Epithelial cell of proximal tubule (primary cell): ENCODE results near the gene SENP1. TPM values are rescaled to one million over a fixed set of nuclear protein-coding genes. Genes with fewer than 3 reads are reported as not detected.

Experiments
- DNase-seq: peaks from one replicate; pipeline ENCODE4 v3.0.0-alpha.2; 2011; ENCODE audit warnings: low read depth
- H3K4me3 ChIP-seq: 2 replicates; pipeline ENCODE4 v1.5.1; 2011; ENCODE audit warnings: low read depth, mild to moderate bottlenecking, low read length
- total RNA-seq: library from RNA; depleted of rRNA; stranded (reverse); fragments of >200 nt; gene quantifications from 2 replicates; pipeline ENCODE4 v1.2.3, GENCODE V29; 2015
- TF ChIP-seq, protein P1 (sequence below): conservative IDR thresholded peaks from 2 replicates; pipeline ENCODE4 v1.5.1; 2012; ENCODE audit warnings: low read depth, mild to moderate bottlenecking, low read length

SENP1 gene
- total RNA-seq, 1 donor from 2014 or later, result 10.3 TPM

DNA sequence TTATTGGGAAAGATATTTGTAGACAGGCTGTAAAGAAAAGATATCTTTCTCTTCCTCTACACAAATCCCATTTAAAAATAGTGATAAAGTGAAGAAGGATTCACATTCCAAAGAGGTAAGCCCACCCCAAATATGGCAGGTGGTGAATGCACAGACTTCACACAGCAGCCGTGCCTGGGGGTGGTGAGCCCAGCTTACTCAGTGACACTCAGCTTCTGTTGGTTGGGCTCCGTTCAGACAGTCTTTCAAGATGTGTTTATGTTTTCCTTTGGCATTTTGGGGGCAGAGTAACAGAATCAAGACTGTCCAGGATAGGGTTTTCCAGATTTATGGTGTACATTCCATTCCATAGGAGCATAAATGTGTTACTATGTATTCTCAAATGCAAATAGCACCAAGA, 97.5 kb downstream of the SENP1 start:
- H3K4me3 ChIP-seq, result no peak overlapping the region
- DNase-seq, result no peak
- TF ChIP-seq, protein P1, sequence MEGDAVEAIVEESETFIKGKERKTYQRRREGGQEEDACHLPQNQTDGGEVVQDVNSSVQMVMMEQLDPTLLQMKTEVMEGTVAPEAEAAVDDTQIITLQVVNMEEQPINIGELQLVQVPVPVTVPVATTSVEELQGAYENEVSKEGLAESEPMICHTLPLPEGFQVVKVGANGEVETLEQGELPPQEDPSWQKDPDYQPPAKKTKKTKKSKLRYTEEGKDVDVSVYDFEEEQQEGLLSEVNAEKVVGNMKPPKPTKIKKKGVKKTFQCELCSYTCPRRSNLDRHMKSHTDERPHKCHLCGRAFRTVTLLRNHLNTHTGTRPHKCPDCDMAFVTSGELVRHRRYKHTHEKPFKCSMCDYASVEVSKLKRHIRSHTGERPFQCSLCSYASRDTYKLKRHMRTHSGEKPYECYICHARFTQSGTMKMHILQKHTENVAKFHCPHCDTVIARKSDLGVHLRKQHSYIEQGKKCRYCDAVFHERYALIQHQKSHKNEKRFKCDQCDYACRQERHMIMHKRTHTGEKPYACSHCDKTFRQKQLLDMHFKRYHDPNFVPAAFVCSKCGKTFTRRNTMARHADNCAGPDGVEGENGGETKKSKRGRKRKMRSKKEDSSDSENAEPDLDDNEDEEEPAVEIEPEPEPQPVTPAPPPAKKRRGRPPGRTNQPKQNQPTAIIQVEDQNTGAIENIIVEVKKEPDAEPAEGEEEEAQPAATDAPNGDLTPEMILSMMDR, result no peak

DNA sequence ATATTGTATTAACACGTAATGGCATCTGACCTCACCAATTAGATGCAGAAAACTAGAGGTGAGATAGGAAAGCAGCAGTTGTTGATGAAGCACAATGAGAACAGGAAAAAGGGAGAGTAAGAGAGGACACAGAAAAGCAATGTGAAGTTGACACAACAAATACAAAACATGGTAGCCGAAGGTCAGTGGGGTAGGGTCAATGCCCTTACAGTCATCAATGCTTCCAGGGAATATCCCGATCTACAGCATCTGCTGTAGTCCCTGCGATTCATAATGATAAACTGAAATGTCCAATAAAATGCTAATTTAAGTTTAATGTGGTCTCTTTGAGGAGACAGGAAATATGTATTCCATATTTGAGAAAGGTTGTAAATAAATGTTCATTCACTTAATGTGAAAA, 98.7 kb downstream of the SENP1 start:
- TF ChIP-seq, protein P1, result no peak
- H3K4me3 ChIP-seq, result no peak overlapping the region
- DNase-seq, result no peak

DNA sequence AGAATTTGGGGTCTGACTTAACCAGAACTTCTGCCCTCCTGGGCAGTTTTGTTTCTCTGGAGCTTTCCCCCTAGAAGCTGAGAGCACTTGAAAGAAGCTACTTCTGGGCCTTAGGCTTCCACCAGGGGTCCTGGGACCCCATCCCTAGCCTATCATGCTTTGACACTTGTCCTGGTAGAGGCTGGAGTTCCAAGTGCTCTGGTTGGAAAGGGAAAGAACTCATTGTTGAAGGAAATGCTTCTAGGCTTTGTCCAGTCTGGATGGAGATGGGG, 100.2 kb downstream of the SENP1 start:
- no peak overlapping the region for H3K4me3 ChIP-seq
- DNase-seq, result no peak
- TF ChIP-seq, protein P1, result no peak

DNA sequence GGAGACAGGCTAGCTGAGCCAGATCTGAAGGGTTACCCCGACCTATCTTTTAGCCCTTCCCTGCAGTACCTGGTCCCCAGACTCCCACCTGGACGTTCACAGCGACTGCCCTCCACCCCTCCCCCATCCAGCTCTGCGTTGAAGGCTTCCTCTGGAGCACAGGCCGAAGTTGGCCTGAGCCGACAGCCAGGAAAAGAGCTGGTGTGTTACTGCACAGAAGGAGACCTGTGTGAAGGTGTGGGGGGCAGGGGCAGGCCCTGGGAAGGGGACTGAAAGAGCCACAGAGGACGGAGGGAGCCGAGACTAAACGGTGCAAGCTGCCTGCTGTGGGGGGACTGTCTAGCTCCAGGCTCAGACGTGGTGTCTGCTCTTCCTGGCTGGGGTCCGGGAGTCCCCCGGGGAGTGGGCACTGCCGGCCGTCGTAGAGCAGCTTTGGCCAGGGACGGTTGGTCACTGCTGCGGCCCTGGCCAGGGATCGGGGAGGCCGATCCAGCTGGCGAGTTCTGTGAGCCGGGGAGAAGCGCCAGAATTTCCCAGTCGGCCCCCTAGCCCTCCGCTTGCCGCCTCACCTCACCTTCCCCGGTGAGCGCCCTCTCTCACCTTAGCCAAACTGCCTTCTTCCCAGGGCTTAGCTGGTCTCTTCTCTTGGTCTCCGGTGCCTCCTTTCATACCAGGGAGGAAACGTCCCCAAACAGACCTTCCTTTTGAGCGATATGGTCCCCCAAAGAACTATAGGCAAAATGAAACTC, 100.7 kb downstream of the SENP1 start:
- no peak for DNase-seq
- TF ChIP-seq, protein P1, result no peak
- H3K4me3 ChIP-seq, result no peak overlapping the region

DNA sequence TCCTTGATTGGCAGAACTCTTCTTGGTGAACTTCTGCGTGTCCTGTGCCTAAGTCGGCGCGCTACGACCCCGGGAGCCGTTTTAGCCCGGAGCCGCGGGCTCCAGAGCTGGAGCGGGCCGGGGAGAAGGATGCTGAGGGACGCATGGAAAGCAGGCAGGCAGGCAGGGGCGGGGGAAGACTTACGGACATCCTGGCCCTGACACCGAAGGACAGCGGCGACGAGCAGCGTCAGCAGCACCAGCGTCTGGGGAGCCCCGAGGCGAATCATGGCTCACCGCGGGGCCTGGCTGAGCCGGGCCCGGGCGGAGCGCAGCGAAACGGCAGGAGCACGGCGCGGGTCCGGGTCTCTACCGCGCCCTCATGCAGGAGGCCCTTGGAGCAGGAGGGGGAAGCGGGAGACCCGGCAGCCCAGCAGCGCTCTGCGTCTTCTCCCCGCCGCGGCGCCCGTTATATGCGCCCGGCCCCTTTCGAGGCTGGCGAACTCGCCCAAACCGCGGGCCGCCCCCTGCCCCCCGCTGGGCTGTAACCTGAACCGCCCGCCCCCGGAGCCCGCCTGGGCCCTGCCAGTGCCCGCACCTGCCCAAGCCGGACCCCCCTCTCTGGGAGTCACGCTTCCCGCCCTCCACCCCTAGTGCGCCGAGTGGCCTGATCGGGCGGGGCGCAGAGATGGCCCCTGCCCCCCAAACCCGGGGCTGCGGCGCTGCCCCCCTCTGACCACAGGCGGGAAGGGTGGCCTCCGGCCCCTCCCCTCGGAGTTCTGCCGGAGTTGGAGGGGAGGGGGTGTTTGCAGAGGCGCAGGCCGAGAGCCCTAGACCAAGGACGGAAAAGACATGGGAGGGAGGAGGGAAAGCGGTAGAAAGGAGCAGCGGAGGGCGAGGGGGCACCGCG, 101.6 kb downstream of the SENP1 start, which contains the start of gene COL2A1:
TSS of gene COL2A1 (minus strand) at position 424 of the 889 bp plus-strand sequence. CDS start at position 269, 155 bp downstream.
- TF ChIP-seq, protein P1, result no peak
- H3K4me3 ChIP-seq, result peak within 1 kb of the TSS; percentile 8
- DNase-seq, result no peak

DNA sequence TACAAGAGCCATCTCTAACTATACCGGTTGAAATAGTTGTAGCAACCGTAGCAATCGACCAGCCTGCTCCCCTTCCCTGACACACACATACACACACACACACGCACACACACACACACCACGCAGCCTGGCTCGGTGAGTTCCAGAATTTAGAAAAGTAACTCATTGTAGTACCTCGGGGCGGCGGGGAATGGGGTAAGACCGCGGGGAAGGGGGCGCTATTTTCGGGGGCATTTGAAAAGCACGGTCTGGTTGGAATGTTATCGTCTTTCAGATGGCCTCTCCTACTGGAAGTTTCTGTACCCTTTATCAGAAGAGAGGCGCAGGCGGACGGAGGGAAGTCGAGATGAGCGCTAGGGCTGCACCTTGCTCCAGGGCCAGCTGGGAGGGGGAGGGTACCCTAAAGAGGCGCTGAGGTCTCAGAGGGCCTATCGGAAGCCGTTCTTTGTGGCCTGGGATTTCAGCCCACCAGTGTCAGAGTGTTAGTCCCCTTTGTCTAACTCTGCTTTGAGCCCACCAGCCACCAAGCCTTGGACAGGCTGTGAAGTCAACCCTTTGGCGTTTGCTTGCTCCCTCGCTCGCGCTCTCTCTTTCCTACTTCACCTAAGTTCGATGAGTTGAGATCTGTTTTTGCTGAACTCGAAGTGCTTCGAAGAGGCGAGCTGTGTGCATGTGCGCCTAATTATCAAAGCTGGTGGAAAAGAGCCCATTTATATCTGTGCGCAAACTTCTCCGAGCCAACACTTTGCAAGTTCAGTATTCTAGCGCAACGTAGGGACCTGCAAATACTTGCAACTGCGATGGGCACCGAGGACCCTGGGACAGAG, 102.4 kb downstream of the SENP1 start:
- TF ChIP-seq, protein P1, result no peak
- DNase-seq, result no peak
- no peak overlapping the region for H3K4me3 ChIP-seq
